ENCODE data around the gene BCKDK. TPM values are rescaled to one million over a fixed set of nuclear protein-coding genes. Genes with fewer than 3 reads are reported as not detected.
A peak's percentile ranks its signal among the peaks of the same experiment; 100 is the strongest.

The BCKDK gene
- total RNA-seq, 1 experiment from 2014 or later = 57.0 TPM

- Histone ChIP-seq H3K9me3 (ENCODE audit: control insufficient read depth, low read depth, low read length) (no peaks in the 10 kb centered on the region), H3K4ac (ENCODE audit: low read depth, low read length) (no peak overlapping the region), H4K91ac (ENCODE audit: insufficient read length, low read depth, low read length) (no peak overlapping the region), H3K9ac (ENCODE audit: extremely low read depth, insufficient read length, low read length) (no peak overlapping the region), H2BK15ac (ENCODE audit: low read depth, low read length) (no peak overlapping the region), H2BK120ac (ENCODE audit: low read depth, low read length, poor library complexity, severe bottlenecking) (no peak overlapping the region), H3K27me3 (ENCODE audit: insufficient read depth, low read length) (no peaks in the 10 kb centered on the region), H3K79me1 (ENCODE audit: insufficient read depth, low read depth, low read length, poor library complexity, severe bottlenecking) (peaks cover 5% of the 10 kb centered on the region), H3K23me2 (ENCODE audit: insufficient read length, low read depth, low read length, poor library complexity, severe bottlenecking) (peaks cover 5% of the 10 kb centered on the region), H2BK5ac (ENCODE audit: insufficient read length, low read length) (no peak overlapping the region), H2AK5ac (ENCODE audit: insufficient read length, low read length) (no peak overlapping the region), H2BK20ac (ENCODE audit: low read depth, low read length, poor library complexity, severe bottlenecking) (no peak overlapping the region), H3K4me2 (ENCODE audit: insufficient read depth, insufficient read length, low read length) (no peak overlapping the region), H3T11ph (ENCODE audit: low read length) (no peak overlapping the region), H3K4me1 (ENCODE audit: insufficient read depth, low read length) (peaks cover 18% of the 10 kb centered on the region; the same call in 1 of the 2 replicates), H2AFZ (ENCODE audit: low read length) (no peak overlapping the region), H4K20me1 (ENCODE audit: control insufficient read depth, insufficient read depth, insufficient read length) (no peaks in the 10 kb centered on the region), H2BK12ac (ENCODE audit: insufficient read length, low read depth, low read length) (no peak overlapping the region), H3K23ac (ENCODE audit: insufficient read length, low read depth, low read length) (no peak overlapping the region), H3K79me2 (ENCODE audit: insufficient read depth, low read length) (peaks cover 4% of the 10 kb centered on the region; the same call in 1 of the 2 replicates), H3K18ac (ENCODE audit: insufficient read length, low read depth, low read length) (no peak overlapping the region), H3K14ac (ENCODE audit: insufficient read depth, low read length) (no peak overlapping the region), H4K5ac (ENCODE audit: insufficient read length, low read depth, low read length) (no peak overlapping the region), H4K8ac (replicated peaks; ENCODE audit: insufficient read length, low read depth, low read length) (no peak overlapping the region), H3K56ac (ENCODE audit: insufficient read length, low read depth, low read length) (no peak overlapping the region), H3K27ac (ENCODE audit: insufficient read length, low read depth, low read length) (no peak overlapping the region)
- no peaks in the 10 kb centered on the region; a peak in 1 of 5 replicates for H3K9me3 Mint-ChIP-seq
- peak overlapping the region in 2 of 3 experiments; percentile 74 to 88; a peak in 3 of 7 replicates for H3K27ac Mint-ChIP-seq
- peaks cover 27 to 44% (median 40%) of the 10 kb centered on the region in 3 experiments for H3K36me3 Mint-ChIP-seq (ENCODE audit: insufficient read depth in 1 of 3, low read depth in 3 of 3)
- DNase-seq = no peak
- no peaks in the 10 kb centered on the region for H3K27me3 Mint-ChIP-seq (ENCODE audit: low read depth)
- TF ChIP-seq CTCF (conservative IDR thresholded peaks at IDR 0.05) = no peak
- no CpG with 5 or more reads among the region's 20 CpGs for WGBS (ENCODE audit: extremely low coverage, insufficient read length, low lambda C conversion rate)
- H3K4me3 Mint-ChIP-seq = no peak overlapping the region
- peaks cover 45 to 53% of the 10 kb centered on the region in 2 experiments for H3K4me1 Mint-ChIP-seq
These were observed 24.3 kb downstream of the BCKDK start for GRCh38 chr16:31132303-31132979.

Data from H9 (cell line).